ENCODE data around the gene LIX1.

Gene LIX1

GRCh38 chr5:97164846-97165245 is 22.4 kb upstream of the LIX1 start:
- Histone ChIP-seq H3K9ac (ENCODE audit: low read depth, low read length, poor library complexity) (no peak overlapping the region), H2AFZ (ENCODE audit: low read length) (no peak overlapping the region), H3K18ac (ENCODE audit: low read length) (no peak overlapping the region), H4K8ac (ENCODE audit: low read depth, low read length) (no peak overlapping the region), H3K4ac (ENCODE audit: low read length) (no peak overlapping the region), H3K9me3 (replicated peaks in 1 of 2; ENCODE audit: control insufficient read depth in 2 of 2, insufficient read depth in 1 of 2, low read depth in 1 of 2, low read length in 2 of 2) (peaks cover 0 to under 1% of the 10 kb centered on the region in 2 donors), H3K4me3 (ENCODE audit: low read length in 2 of 2) (no peak overlapping the region), H2BK120ac (ENCODE audit: low read depth, low read length) (no peak overlapping the region), H3K23ac (ENCODE audit: low read depth, low read length, poor library complexity) (no peak overlapping the region), H3K79me1 (ENCODE audit: low read depth, low read length) (no peaks in the 10 kb centered on the region), H4K91ac (ENCODE audit: low read depth, low read length, poor library complexity) (no peak overlapping the region), H3K4me1 (ENCODE audit: control insufficient read depth in 2 of 2, insufficient read depth in 1 of 2, low read depth in 1 of 2, low read length in 2 of 2) (no peaks in the 10 kb centered on the region), H2BK5ac (ENCODE audit: low read length) (no peak overlapping the region), H3K4me2 (ENCODE audit: insufficient read depth, low read length, poor library complexity, severe bottlenecking) (no peak overlapping the region), H2BK12ac (ENCODE audit: low read length) (no peak overlapping the region), H2AK5ac (ENCODE audit: low read depth, low read length) (no peak overlapping the region), H3K27ac (replicated peaks; ENCODE audit: low read length) (no peak overlapping the region), H2BK15ac (ENCODE audit: low read length) (no peak overlapping the region), H3K36me3 (replicated peaks in 1 of 2; ENCODE audit: control insufficient read depth in 2 of 2, insufficient read depth in 2 of 2, low read length in 2 of 2) (peaks cover 5 to 98% of the 10 kb centered on the region in 2 donors), H3K14ac (ENCODE audit: low read length) (no peak overlapping the region), H3K27me3 (ENCODE audit: control insufficient read depth in 3 of 3, insufficient read depth in 3 of 3, low read depth in 1 of 3, low read length in 3 of 3) (no peaks in the 10 kb centered on the region)
- DNase-seq (ENCODE audit: low spot score), result no peak

GRCh38 chr5:97163790-97164285 is 21.4 kb upstream of the LIX1 start:
- DNase-seq (ENCODE audit: low spot score), result no peak
- Histone ChIP-seq H3K27ac (replicated peaks; ENCODE audit: low read length) (no peak overlapping the region), H3K36me3 (replicated peaks in 1 of 2; ENCODE audit: control insufficient read depth in 2 of 2, insufficient read depth in 2 of 2, low read length in 2 of 2) (peaks cover 12 to 89% of the 10 kb centered on the region in 2 donors), H3K23ac (ENCODE audit: low read depth, low read length, poor library complexity) (no peak overlapping the region), H3K9ac (ENCODE audit: low read depth, low read length, poor library complexity) (no peak overlapping the region), H3K79me1 (ENCODE audit: low read depth, low read length) (no peaks in the 10 kb centered on the region), H2BK5ac (ENCODE audit: low read length) (no peak overlapping the region), H3K27me3 (ENCODE audit: control insufficient read depth in 3 of 3, insufficient read depth in 3 of 3, low read depth in 1 of 3, low read length in 3 of 3) (no peaks in the 10 kb centered on the region), H3K4me2 (ENCODE audit: insufficient read depth, low read length, poor library complexity, severe bottlenecking) (no peak overlapping the region), H3K4me3 (ENCODE audit: low read length in 2 of 2) (no peak overlapping the region), H2AK5ac (ENCODE audit: low read depth, low read length) (no peak overlapping the region), H2BK15ac (ENCODE audit: low read length) (no peak overlapping the region), H3K4ac (ENCODE audit: low read length) (no peak overlapping the region), H4K91ac (ENCODE audit: low read depth, low read length, poor library complexity) (no peak overlapping the region), H3K14ac (ENCODE audit: low read length) (no peak overlapping the region), H3K9me3 (replicated peaks in 1 of 2; ENCODE audit: control insufficient read depth in 2 of 2, insufficient read depth in 1 of 2, low read depth in 1 of 2, low read length in 2 of 2) (peaks cover 5% of the 10 kb centered on the region in 2 donors), H3K18ac (ENCODE audit: low read length) (no peak overlapping the region), H2BK12ac (ENCODE audit: low read length) (no peak overlapping the region), H2BK120ac (ENCODE audit: low read depth, low read length) (no peak overlapping the region), H3K4me1 (ENCODE audit: control insufficient read depth in 2 of 2, insufficient read depth in 1 of 2, low read depth in 1 of 2, low read length in 2 of 2) (no peaks in the 10 kb centered on the region), H4K8ac (ENCODE audit: low read depth, low read length) (no peak overlapping the region), H2AFZ (ENCODE audit: low read length) (no peak overlapping the region)
- no CpG with 5 or more reads among the region's 5 CpGs for WGBS, 2 donors (ENCODE audit: extremely low coverage in 2 of 2, insufficient read length in 2 of 2, insufficient replicate concordance in 1 of 2)

GRCh38 chr5:97163360-97163764 is 21.0 kb upstream of the LIX1 start:
- no peak overlapping the region for H2BK12ac ChIP-seq (ENCODE audit: low read length)
- no peak for DNase-seq (ENCODE audit: low spot score)
- no peak overlapping the region for H3K14ac ChIP-seq (ENCODE audit: low read length)
- H3K36me3 ChIP-seq (replicated peaks in 1 of 2; ENCODE audit: control insufficient read depth in 2 of 2, insufficient read depth in 2 of 2, low read length in 2 of 2), result peaks cover 12 to 84% of the 10 kb centered on the region in 2 donors
- H3K4me3 ChIP-seq (ENCODE audit: low read length in 2 of 2), result no peak overlapping the region
- H3K4me2 ChIP-seq (ENCODE audit: insufficient read depth, low read length, poor library complexity, severe bottlenecking), result no peak overlapping the region
- H2BK120ac ChIP-seq (ENCODE audit: low read depth, low read length), result no peak overlapping the region
- no peak overlapping the region for H2AK5ac ChIP-seq (ENCODE audit: low read depth, low read length)
- H3K23ac ChIP-seq (ENCODE audit: low read depth, low read length, poor library complexity), result no peak overlapping the region
- no peak overlapping the region for H3K18ac ChIP-seq (ENCODE audit: low read length)
- no peak overlapping the region for H2BK5ac ChIP-seq (ENCODE audit: low read length)
- no peak overlapping the region for H3K27ac ChIP-seq (replicated peaks; ENCODE audit: low read length)
- no peak overlapping the region for H3K9ac ChIP-seq (ENCODE audit: low read depth, low read length, poor library complexity)
- H2AFZ ChIP-seq (ENCODE audit: low read length), result no peak overlapping the region
- no peak overlapping the region for H4K91ac ChIP-seq (ENCODE audit: low read depth, low read length, poor library complexity)
- no peak overlapping the region for H2BK15ac ChIP-seq (ENCODE audit: low read length)
- H3K4ac ChIP-seq (ENCODE audit: low read length), result no peak overlapping the region
- H3K79me1 ChIP-seq (ENCODE audit: low read depth, low read length), result no peaks in the 10 kb centered on the region
- H3K9me3 ChIP-seq (replicated peaks in 1 of 2; ENCODE audit: control insufficient read depth in 2 of 2, insufficient read depth in 1 of 2, low read depth in 1 of 2, low read length in 2 of 2), result peaks cover 7 to 10% of the 10 kb centered on the region in 2 donors
- H3K27me3 ChIP-seq (ENCODE audit: control insufficient read depth in 3 of 3, insufficient read depth in 3 of 3, low read depth in 1 of 3, low read length in 3 of 3), result no peaks in the 10 kb centered on the region
- H4K8ac ChIP-seq (ENCODE audit: low read depth, low read length), result no peak overlapping the region
- H3K4me1 ChIP-seq (ENCODE audit: control insufficient read depth in 2 of 2, insufficient read depth in 1 of 2, low read depth in 1 of 2, low read length in 2 of 2), result no peaks in the 10 kb centered on the region

GRCh38 chr5:97162045-97162444 is 19.6 kb upstream of the LIX1 start:
- no CpG with 5 or more reads among the region's 4 CpGs for WGBS, 2 donors (ENCODE audit: extremely low coverage in 2 of 2, insufficient read length in 2 of 2, insufficient replicate concordance in 1 of 2)
- no peak overlapping the region for H3K9ac ChIP-seq (ENCODE audit: low read depth, low read length, poor library complexity)
- DNase-seq (ENCODE audit: low spot score), result peak; percentile 77
- no peak overlapping the region for H3K4ac ChIP-seq (ENCODE audit: low read length)
- H2BK120ac ChIP-seq (ENCODE audit: low read depth, low read length), result no peak overlapping the region
- H3K23ac ChIP-seq (ENCODE audit: low read depth, low read length, poor library complexity), result no peak overlapping the region
- H3K79me1 ChIP-seq (ENCODE audit: low read depth, low read length), result no peaks in the 10 kb centered on the region
- no peak overlapping the region for H3K18ac ChIP-seq (ENCODE audit: low read length)
- H2BK12ac ChIP-seq (ENCODE audit: low read length), result no peak overlapping the region
- H3K4me1 ChIP-seq (ENCODE audit: control insufficient read depth in 2 of 2, insufficient read depth in 1 of 2, low read depth in 1 of 2, low read length in 2 of 2), result no peaks in the 10 kb centered on the region
- peaks cover 12 to 71% of the 10 kb centered on the region in 2 donors for H3K36me3 ChIP-seq (replicated peaks in 1 of 2; ENCODE audit: control insufficient read depth in 2 of 2, insufficient read depth in 2 of 2, low read length in 2 of 2)
- no peak overlapping the region for H3K4me2 ChIP-seq (ENCODE audit: insufficient read depth, low read length, poor library complexity, severe bottlenecking)
- no peak overlapping the region for H4K91ac ChIP-seq (ENCODE audit: low read depth, low read length, poor library complexity)
- H3K27me3 ChIP-seq (ENCODE audit: control insufficient read depth in 3 of 3, insufficient read depth in 3 of 3, low read depth in 1 of 3, low read length in 3 of 3), result no peaks in the 10 kb centered on the region
- H2BK15ac ChIP-seq (ENCODE audit: low read length), result no peak overlapping the region
- H3K14ac ChIP-seq (ENCODE audit: low read length), result no peak overlapping the region
- H3K9me3 ChIP-seq (replicated peaks in 1 of 2; ENCODE audit: control insufficient read depth in 2 of 2, insufficient read depth in 1 of 2, low read depth in 1 of 2, low read length in 2 of 2), result peaks cover 12 to 18% of the 10 kb centered on the region in 2 donors
- no peak overlapping the region for H3K27ac ChIP-seq (replicated peaks; ENCODE audit: low read length)
- no peak overlapping the region for H2BK5ac ChIP-seq (ENCODE audit: low read length)
- H2AK5ac ChIP-seq (ENCODE audit: low read depth, low read length), result no peak overlapping the region
- no peak overlapping the region for H2AFZ ChIP-seq (ENCODE audit: low read length)
- no peak overlapping the region for H3K4me3 ChIP-seq (ENCODE audit: low read length in 2 of 2)
- no peak overlapping the region for H4K8ac ChIP-seq (ENCODE audit: low read depth, low read length)
